Panc1 (cell line): ENCODE data around the gene LSM5.

Experiments
- POLR2AphosphoS5 ChIP-seq: IDR thresholded peaks from 2 replicates; pipeline ENCODE4 v1.6.1; 2012; ENCODE audit warnings: mild to moderate bottlenecking, low read depth, low read length, moderate library complexity
- REST ChIP-seq, 2 experiments: IDR thresholded peaks; 2 replicates each; pipeline ENCODE4 v1.6.1; 2011 to 2012; ENCODE audit warnings: low read depth in 2 of 2, control low read depth in 1 of 2, low read length in 1 of 2, mild to moderate bottlenecking in 1 of 2, moderate library complexity in 1 of 2; ENCODE audit not compliant: insufficient read depth in 1 of 2
- TF ChIP-seq, protein P1 (sequence below): fragments of 450-650 bp; IDR thresholded peaks from 2 replicates; pipeline ENCODE4 v1.5.1; 2017; ENCODE audit warnings: mild to moderate bottlenecking

- no peak for TF ChIP-seq POLR2AphosphoS5
- TF ChIP-seq, protein P1, sequence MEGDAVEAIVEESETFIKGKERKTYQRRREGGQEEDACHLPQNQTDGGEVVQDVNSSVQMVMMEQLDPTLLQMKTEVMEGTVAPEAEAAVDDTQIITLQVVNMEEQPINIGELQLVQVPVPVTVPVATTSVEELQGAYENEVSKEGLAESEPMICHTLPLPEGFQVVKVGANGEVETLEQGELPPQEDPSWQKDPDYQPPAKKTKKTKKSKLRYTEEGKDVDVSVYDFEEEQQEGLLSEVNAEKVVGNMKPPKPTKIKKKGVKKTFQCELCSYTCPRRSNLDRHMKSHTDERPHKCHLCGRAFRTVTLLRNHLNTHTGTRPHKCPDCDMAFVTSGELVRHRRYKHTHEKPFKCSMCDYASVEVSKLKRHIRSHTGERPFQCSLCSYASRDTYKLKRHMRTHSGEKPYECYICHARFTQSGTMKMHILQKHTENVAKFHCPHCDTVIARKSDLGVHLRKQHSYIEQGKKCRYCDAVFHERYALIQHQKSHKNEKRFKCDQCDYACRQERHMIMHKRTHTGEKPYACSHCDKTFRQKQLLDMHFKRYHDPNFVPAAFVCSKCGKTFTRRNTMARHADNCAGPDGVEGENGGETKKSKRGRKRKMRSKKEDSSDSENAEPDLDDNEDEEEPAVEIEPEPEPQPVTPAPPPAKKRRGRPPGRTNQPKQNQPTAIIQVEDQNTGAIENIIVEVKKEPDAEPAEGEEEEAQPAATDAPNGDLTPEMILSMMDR, result no peak
- TF ChIP-seq REST (IDR thresholded peaks at IDR 0.05; ENCODE audit: insufficient read depth in 1 of 2, low read depth in 2 of 2, low read length in 1 of 2), result no peak
Observed at GRCh38 chr7:32474008-32474407, 16.2 kb downstream of the LSM5 start.
